Right lobe of liver (tissue), 4 donors: ENCODE data around the gene RBPJL.

ENCODE experiments used
- CTCF ChIP-seq, 4 donors: fragments of 200-600 bp in 3 of 4; fragments of 450-650 bp in 1 of 4; IDR thresholded peaks; one replicate each; pipeline versions ENCODE4 v1.5.1 to v1.8.0; 2016 to 2022; ENCODE audit warnings: antibody characterized with exemption in 4 of 4, mild to moderate bottlenecking in 2 of 4
- POLR2A ChIP-seq: fragments of 450-650 bp; IDR thresholded peaks from one replicate; pipeline ENCODE4 v1.6.1; 2017; ENCODE audit warnings: antibody characterized with exemption, mild to moderate bottlenecking
- donor health status: DM: no; HTN: no; CAD: no.
- donor health status: DM: no; HTN: no; CAD: no.
- donor health status: DM: no; HTN: yes; CAD: no.

- TF ChIP-seq CTCF (IDR thresholded peaks at IDR 0.05) (no peak), POLR2A (no peak)
Measured at GRCh38 chr20:45275338-45275737, 31.3 kb upstream of the RBPJL start.
